SU-DHL-6 (cell line): ENCODE data around the gene F8.

Experiments used
- CTCF ChIP-seq: fragments of 200-600 bp; sonication (generic); IDR thresholded peaks from one replicate; pipeline ENCODE4 v1.5.1; 2017; ENCODE audit warnings: antibody characterized with exemption, mild to moderate bottlenecking, low read length, moderate library complexity; ENCODE audit not compliant: insufficient read depth, poor library complexity, severe bottlenecking
- EZH2phosphoT487 ChIP-seq: fragments of 200-600 bp; sonication (generic), shearing (Covaris generic); conservative IDR thresholded peaks from 2 replicates; pipeline ENCODE4 v1.6.1; 2018; ENCODE audit warnings: mild to moderate bottlenecking, antibody characterized with exemption, low read length, moderate library complexity, mixed read lengths

- TF ChIP-seq CTCF: no peak
- TF ChIP-seq EZH2phosphoT487: no peak
These were observed 46.9 kb upstream of the F8 start for GRCh38 chrX:155069414-155069813.
